Trophoblast cell (in vitro differentiated cells and primary cell): Measurements from ENCODE around the gene MCM3AP.

ENCODE experiments used
- DNase-seq, 2 donors: peaks; one replicate each; pipeline ENCODE4 v3.0.0-alpha.2; 2016
- H2AFZ ChIP-seq: 2 replicates; pipeline ENCODE4 v1.6.1; 2013; ENCODE audit warnings: low read length, moderate library complexity, mild to moderate bottlenecking; ENCODE audit not compliant: insufficient read depth, poor library complexity
- H2AK5ac ChIP-seq: 2 replicates; pipeline ENCODE4 v1.6.1; 2013; ENCODE audit warnings: mild to moderate bottlenecking, low read length
- H2BK120ac ChIP-seq: 2 replicates; pipeline ENCODE4 v1.6.1; 2013; ENCODE audit warnings: low read length, mild to moderate bottlenecking, moderate library complexity; ENCODE audit not compliant: insufficient read depth, poor library complexity
- H2BK12ac ChIP-seq: 2 replicates; pipeline ENCODE4 v1.6.1; 2013; ENCODE audit warnings: mild to moderate bottlenecking, low read length, moderate library complexity
- H2BK5ac ChIP-seq: 2 replicates; pipeline ENCODE4 v1.6.1; 2013; ENCODE audit warnings: low read length, low read depth, moderate library complexity, mild to moderate bottlenecking; ENCODE audit not compliant: poor library complexity
- H3K14ac ChIP-seq: 2 replicates; pipeline ENCODE4 v1.6.1; 2013; ENCODE audit warnings: mild to moderate bottlenecking, low read length
- H3K18ac ChIP-seq: 2 replicates; pipeline ENCODE4 v1.6.1; 2013; ENCODE audit warnings: mild to moderate bottlenecking, low read length
- H3K23ac ChIP-seq: 2 replicates; pipeline ENCODE4 v1.6.1; 2013; ENCODE audit warnings: low read length
- H3K27ac ChIP-seq: 2 replicates; pipeline ENCODE4 v1.5.1; 2013; ENCODE audit warnings: low read depth, mild to moderate bottlenecking, inconsistent platforms, low read length, moderate library complexity
- H3K27me3 ChIP-seq: 2 replicates; pipeline ENCODE4 v1.6.1; 2013; ENCODE audit warnings: inconsistent platforms, mild to moderate bottlenecking, low read length, moderate library complexity; ENCODE audit not compliant: insufficient read depth
- H3K36me3 ChIP-seq, 2 experiments: 1 replicate in 1 of 2; 2 replicates in 1 of 2; pipeline ENCODE4 v1.6.1; 2013; ENCODE audit warnings: low read length in 2 of 2, mild to moderate bottlenecking in 2 of 2, moderate library complexity in 1 of 2; ENCODE audit not compliant: insufficient read depth in 2 of 2, control insufficient read depth in 1 of 2
- H3K4ac ChIP-seq: 2 replicates; pipeline ENCODE4 v1.6.1; 2013; ENCODE audit warnings: low read depth, mild to moderate bottlenecking, low read length, moderate library complexity
- H3K4me1 ChIP-seq, 2 experiments: 1 replicate in 1 of 2; 2 replicates in 1 of 2; pipeline ENCODE4 v1.6.1; 2013; ENCODE audit warnings: low read length in 2 of 2, mild to moderate bottlenecking in 2 of 2, moderate library complexity in 1 of 2; ENCODE audit not compliant: insufficient read depth in 2 of 2, control insufficient read depth in 1 of 2
- H3K4me2 ChIP-seq: 2 replicates; pipeline ENCODE4 v1.6.1; 2013; ENCODE audit warnings: inconsistent platforms, mild to moderate bottlenecking, low read length, moderate library complexity
- H3K4me3 ChIP-seq: 2 replicates; pipeline ENCODE4 v1.5.1; 2013; ENCODE audit warnings: mild to moderate bottlenecking, low read depth, low read length, inconsistent platforms
- H3K79me1 ChIP-seq: one replicate; pipeline ENCODE4 v1.6.1; 2013; ENCODE audit warnings: low read length
- H3K79me2 ChIP-seq: 2 replicates; pipeline ENCODE4 v1.6.1; 2013; ENCODE audit warnings: low read length, mild to moderate bottlenecking; ENCODE audit not compliant: control insufficient read depth, insufficient read depth, poor library complexity
- H3K9ac ChIP-seq: 2 replicates; pipeline ENCODE4 v1.6.1; 2013; ENCODE audit warnings: mild to moderate bottlenecking, low read length
- H3K9me3 ChIP-seq: 2 replicates; pipeline ENCODE4 v1.6.1; 2013; ENCODE audit warnings: low read depth, mild to moderate bottlenecking, control low read depth, inconsistent platforms, low read length; ENCODE audit not compliant: insufficient read depth
- H4K12ac ChIP-seq: 2 replicates; pipeline ENCODE4 v1.6.1; 2013; ENCODE audit warnings: low read depth, mild to moderate bottlenecking, low read length, moderate library complexity
- H4K8ac ChIP-seq: 2 replicates; pipeline ENCODE4 v1.6.1; 2013; ENCODE audit warnings: low read depth, mild to moderate bottlenecking, low read length, moderate library complexity
- H4K91ac ChIP-seq: one replicate; pipeline ENCODE4 v1.6.1; 2013; ENCODE audit warnings: low read depth, mild to moderate bottlenecking, low read length, moderate library complexity
- WGBS: extraction: QIAGEN DNeasy Blood & Tissue Kit; methylation state at CpG from one replicate; pipeline ENCODE4 v1.1.7; 2013; ENCODE audit warnings: missing lambda C conversion rate; ENCODE audit not compliant: insufficient read length, insufficient coverage; ENCODE audit errors: extremely low coverage; 5-methylcytosine and 5-hydroxymethylcytosine counted together

MCM3AP gene

GRCh38 chr21:46195595-46196195 is 89.7 kb downstream of the MCM3AP start:
- H4K12ac ChIP-seq = no peak overlapping the region
- no peaks in the 10 kb centered on the region for H3K79me2 ChIP-seq
- no peak overlapping the region for H3K18ac ChIP-seq
- H3K4ac ChIP-seq = no peak overlapping the region
- no peak overlapping the region for H4K91ac ChIP-seq
- H3K27me3 ChIP-seq = no peaks in the 10 kb centered on the region
- WGBS = no CpG with 5 or more reads among the region's 20 CpGs
- H3K4me3 ChIP-seq = no peak overlapping the region
- no peak for DNase-seq
- no peak overlapping the region for H3K27ac ChIP-seq
- H2BK12ac ChIP-seq = no peak overlapping the region
- no peak overlapping the region for H3K23ac ChIP-seq
- H3K4me1 ChIP-seq = peaks cover 8 to 11% of the 10 kb centered on the region in 2 experiments
- H2BK120ac ChIP-seq = no peak overlapping the region
- H3K14ac ChIP-seq = no peak overlapping the region
- no peak overlapping the region for H3K9ac ChIP-seq
- no peak overlapping the region for H2AFZ ChIP-seq
- peaks cover 2% of the 10 kb centered on the region for H3K79me1 ChIP-seq
- peaks cover 11% of the 10 kb centered on the region for H3K9me3 ChIP-seq
- no peak overlapping the region for H2AK5ac ChIP-seq
- H3K36me3 ChIP-seq = peaks cover 64 to 68% of the 10 kb centered on the region in 2 experiments
- no peak overlapping the region for H4K8ac ChIP-seq
- H3K4me2 ChIP-seq = no peak overlapping the region
- no peak overlapping the region for H2BK5ac ChIP-seq

- Histone ChIP-seq H3K79me1 (peaks cover 3% of the 10 kb centered on the region), H2BK120ac (no peak overlapping the region), H4K8ac (no peak overlapping the region), H2BK5ac (no peak overlapping the region), H3K79me2 (no peaks in the 10 kb centered on the region), H3K14ac (no peak overlapping the region), H3K4me1 (peaks cover 18 to 21% of the 10 kb centered on the region in 2 experiments), H3K4me2 (no peak overlapping the region), H3K4ac (no peak overlapping the region), H2AFZ (no peak overlapping the region), H2AK5ac (no peak overlapping the region), H3K9me3 (peaks cover 11% of the 10 kb centered on the region), H4K91ac (no peak overlapping the region), H3K9ac (no peak overlapping the region), H3K4me3 (no peak overlapping the region), H3K23ac (no peak overlapping the region), H3K27me3 (no peaks in the 10 kb centered on the region), H3K36me3 (peaks cover 71 to 74% of the 10 kb centered on the region in 2 experiments), H3K18ac (no peak overlapping the region), H2BK12ac (no peak overlapping the region), H3K27ac (peak overlapping the region; percentile 13), H4K12ac (no peak overlapping the region)
- no CpG with 5 or more reads among the region's 34 CpGs for WGBS
- no peak for DNase-seq
These were observed 90.8 kb downstream of the MCM3AP start for GRCh38 chr21:46194374-46195334.

- no peak for DNase-seq
- no peak overlapping the region for H2BK5ac ChIP-seq
- H3K4ac ChIP-seq = no peak overlapping the region
- no peaks in the 10 kb centered on the region for H3K27me3 ChIP-seq
- H3K27ac ChIP-seq = no peak overlapping the region
- H3K9me3 ChIP-seq = peaks cover 11% of the 10 kb centered on the region
- H3K9ac ChIP-seq = no peak overlapping the region
- no peaks in the 10 kb centered on the region for H3K79me2 ChIP-seq
- H4K91ac ChIP-seq = no peak overlapping the region
- H3K4me2 ChIP-seq = no peak overlapping the region
- peaks cover 25 to 28% of the 10 kb centered on the region in 2 experiments for H3K4me1 ChIP-seq
- H2BK12ac ChIP-seq = no peak overlapping the region
- H3K79me1 ChIP-seq = peaks cover 3% of the 10 kb centered on the region
- no peak overlapping the region for H2BK120ac ChIP-seq
- H3K14ac ChIP-seq = no peak overlapping the region
- H2AK5ac ChIP-seq = no peak overlapping the region
- H3K23ac ChIP-seq = no peak overlapping the region
- no peak overlapping the region for H3K18ac ChIP-seq
- WGBS = no CpG with 5 or more reads among the region's 10 CpGs
- H4K12ac ChIP-seq = no peak overlapping the region
- H4K8ac ChIP-seq = no peak overlapping the region
- no peak overlapping the region for H2AFZ ChIP-seq
- H3K36me3 ChIP-seq = peaks cover 69 to 70% of the 10 kb centered on the region in 2 experiments
- peak overlapping the region; percentile 34 for H3K4me3 ChIP-seq
These were observed 91.5 kb downstream of the MCM3AP start for GRCh38 chr21:46193829-46194373.

GRCh38 chr21:46191686-46192575 is 93.5 kb downstream of the MCM3AP start:
- WGBS = no CpG with 5 or more reads among the region's 20 CpGs
- Histone ChIP-seq H2AK5ac (no peak overlapping the region), H3K23ac (no peak overlapping the region)

More at GRCh38 chr21:46191686-46192575, 93.5 kb downstream of the MCM3AP start:
- no peak for DNase-seq
- Histone ChIP-seq H3K9ac (no peak overlapping the region), H3K4me1 (peaks cover 29 to 30% of the 10 kb centered on the region in 2 experiments), H4K91ac (no peak overlapping the region), H3K4me3 (no peak overlapping the region), H3K27ac (no peak overlapping the region), H2BK12ac (no peak overlapping the region), H3K79me2 (no peaks in the 10 kb centered on the region), H3K36me3 (peaks cover 67 to 68% of the 10 kb centered on the region in 2 experiments), H3K79me1 (peaks cover 4% of the 10 kb centered on the region), H2BK120ac (no peak overlapping the region), H3K9me3 (peaks cover 11% of the 10 kb centered on the region), H3K18ac (no peak overlapping the region), H4K12ac (no peak overlapping the region), H3K4ac (no peak overlapping the region), H2AFZ (no peak overlapping the region), H2BK5ac (no peak overlapping the region), H3K27me3 (no peaks in the 10 kb centered on the region), H4K8ac (no peak overlapping the region), H3K14ac (no peak overlapping the region), H3K4me2 (no peak overlapping the region)
